WTC11 (cell line): ENCODE measurements around the gene EMP1. TPM values are rescaled to one million over a fixed set of nuclear protein-coding genes. Genes with fewer than 3 reads are reported as not detected.

ENCODE experiments used
- ATAC-seq: fragments of 200-7000 bp; cut with Tn5 transposase; 2 replicates; pipeline ENCODE4 v1.10.0; 2021; ENCODE audit warnings: mild to moderate bottlenecking, moderate library complexity
- CTCF ChIA-PET: fragments of 300-600 bp; sonication (Branson Sonifier 250); formaldehyde crosslinking; loops from one replicate; lab custom pipeline; 2021; ENCODE audit warnings: antibody characterized with exemption; lab: Charles Lee
- POLR2A ChIA-PET: fragments of 350-600 bp; sonication (Branson Sonifier 250); formaldehyde crosslinking; loops from one replicate; lab custom pipeline; 2021; ENCODE audit warnings: antibody characterized with exemption; lab: Charles Lee
- DNase-seq: peaks from one replicate; pipeline ENCODE4 v3.0.0; 2021; ENCODE audit warnings: low spot score
- H3K27ac Mint-ChIP-seq: 2 replicates; pipeline ENCODE4 v1.8.0; 2021; ENCODE audit warnings: mixed read lengths
- H3K27me3 Mint-ChIP-seq: 2 replicates; pipeline ENCODE4 v1.8.0; 2021; ENCODE audit warnings: low read depth, mild to moderate bottlenecking, moderate library complexity, mixed read lengths
- H3K36me3 Mint-ChIP-seq: 2 replicates; pipeline ENCODE4 v1.8.0; 2021; ENCODE audit warnings: mixed read lengths
- H3K4me1 Mint-ChIP-seq: 2 replicates; pipeline ENCODE4 v1.8.0; 2022; ENCODE audit warnings: mixed read lengths
- H3K4me3 Mint-ChIP-seq: 2 replicates; pipeline ENCODE4 v1.8.0; 2021; ENCODE audit warnings: mild to moderate bottlenecking, moderate library complexity, mixed read lengths
- H3K9me3 Mint-ChIP-seq: 2 replicates; pipeline ENCODE4 v1.8.0; 2021; ENCODE audit warnings: mixed read lengths
- ARID4B ChIP-seq: sonication (generic); formaldehyde crosslinking; IDR thresholded peaks from 2 replicates; pipeline ENCODE4 v1.8.0; 2023; ENCODE audit warnings: missing genetic modification reagents, mild to moderate bottlenecking, borderline replicate concordance
- CDX4 ChIP-seq: fragments of 250-450 bp; sonication (Bioruptor Pico); IDR thresholded peaks from 2 replicates; pipeline ENCODE4 v1.9.0; 2021; ENCODE audit warnings: moderate library complexity, mild to moderate bottlenecking, inconsistent platforms, borderline replicate concordance
- E2F4 ChIP-seq: sonication (generic); formaldehyde crosslinking; IDR thresholded peaks from 2 replicates; pipeline ENCODE4 v1.8.1; 2022; ENCODE audit warnings: low read depth, mild to moderate bottlenecking, moderate library complexity, missing genetic modification reagents, borderline replicate concordance
- EMX1 ChIP-seq: fragments of 250-450 bp; sonication (Bioruptor Pico); IDR thresholded peaks from 2 replicates; pipeline ENCODE4 v1.8.0; 2021; ENCODE audit warnings: mild to moderate bottlenecking
- ERG ChIP-seq: fragments of 250-450 bp; sonication (Bioruptor Pico); IDR thresholded peaks from 2 replicates; pipeline ENCODE4 v1.8.0; 2021; ENCODE audit warnings: mild to moderate bottlenecking
- GABPB1 ChIP-seq: sonication (generic); formaldehyde crosslinking; IDR thresholded peaks from 2 replicates; pipeline ENCODE4 v1.8.1; 2023; ENCODE audit warnings: mild to moderate bottlenecking, missing genetic modification reagents
- GRHL2 ChIP-seq: fragments of 250-450 bp; sonication (Bioruptor Pico); IDR thresholded peaks from 2 replicates; pipeline ENCODE4 v1.8.0; 2022; ENCODE audit warnings: mild to moderate bottlenecking, moderate library complexity; ENCODE audit not compliant: insufficient replicate concordance, severe bottlenecking
- IRF2 ChIP-seq: sonication (generic); formaldehyde crosslinking; IDR thresholded peaks from 2 replicates; pipeline ENCODE4 v1.8.0; 2022; ENCODE audit warnings: low read depth, missing genetic modification reagents, borderline replicate concordance
- KAT7 ChIP-seq: sonication (generic); formaldehyde crosslinking; IDR thresholded peaks from 2 replicates; pipeline ENCODE4 v1.8.1; 2023; ENCODE audit warnings: missing genetic modification reagents, mild to moderate bottlenecking, borderline replicate concordance
- MAX ChIP-seq: sonication (generic); formaldehyde crosslinking; IDR thresholded peaks from 2 replicates; pipeline ENCODE4 v1.8.0; 2022; ENCODE audit warnings: mild to moderate bottlenecking, missing genetic modification reagents
- MLX ChIP-seq: sonication (generic); formaldehyde crosslinking; IDR thresholded peaks from 2 replicates; pipeline ENCODE4 v1.8.1; 2023; ENCODE audit warnings: mild to moderate bottlenecking, missing genetic modification reagents, moderate library complexity
- NR1H2 ChIP-seq: sonication (generic); formaldehyde crosslinking; IDR thresholded peaks from 2 replicates; pipeline ENCODE4 v1.9.0; 2021; ENCODE audit warnings: mild to moderate bottlenecking, moderate library complexity, missing genetic modification reagents
- OVOL2 ChIP-seq: fragments of 250-450 bp; sonication (Bioruptor Pico); IDR thresholded peaks from 2 replicates; pipeline ENCODE4 v1.9.0; 2021; ENCODE audit warnings: mild to moderate bottlenecking, borderline replicate concordance
- PRDM15 ChIP-seq: sonication (generic); formaldehyde crosslinking; IDR thresholded peaks from 2 replicates; pipeline ENCODE4 v1.8.0; 2022; ENCODE audit warnings: missing genetic modification reagents
- ZNF219 ChIP-seq: sonication (generic); formaldehyde crosslinking; IDR thresholded peaks from 2 replicates; pipeline ENCODE4 v1.8.0; 2023; ENCODE audit warnings: missing genetic modification reagents, mild to moderate bottlenecking, borderline replicate concordance
- ZNF671 ChIP-seq: fragments of 250-450 bp; sonication (Bioruptor Pico); IDR thresholded peaks from 2 replicates; pipeline ENCODE4 v1.8.0; 2021; ENCODE audit warnings: mild to moderate bottlenecking
- total RNA-seq: library from RNA; stranded (reverse); gene quantifications from 3 replicates; pipeline ENCODE4 v1.2.3, GENCODE V29; 2021

EMP1 gene
- total RNA-seq, 1 experiment from 2014 or later: 1.4 TPM

GRCh38 chr12:13252024-13252423 is 55.5 kb downstream of the EMP1 start:
- CTCF ChIA-PET: no interaction called here

More at GRCh38 chr12:13252024-13252423, 55.5 kb downstream of the EMP1 start:
- POLR2A ChIA-PET: no interaction called here
- no peak overlapping the region for H3K4me3 Mint-ChIP-seq
- no peaks in the 10 kb centered on the region for H3K36me3 Mint-ChIP-seq
- ATAC-seq: no peak
- TF ChIP-seq KAT7 (no peak), GABPB1 (CRISPR knock-in tag) (no peak), MAX (CRISPR knock-in tag) (no peak), CDX4 (CRISPR knock-in tag) (no peak), PRDM15 (no peak), ZNF219 (CRISPR knock-in tag) (no peak), E2F4 (CRISPR knock-in tag) (no peak), EMX1 (no peak), MLX (CRISPR knock-in tag) (no peak), ARID4B (no peak), OVOL2 (CRISPR knock-in tag) (no peak), ERG (no peak), NR1H2 (no peak), GRHL2 (CRISPR knock-in tag) (no peak), IRF2 (no peak), ZNF671 (CRISPR knock-in tag) (no peak)
- H3K9me3 Mint-ChIP-seq: peaks cover 5% of the 10 kb centered on the region
- peaks cover 28% of the 10 kb centered on the region for H3K4me1 Mint-ChIP-seq
- H3K27ac Mint-ChIP-seq: no peak overlapping the region
- peaks cover 28% of the 10 kb centered on the region for H3K27me3 Mint-ChIP-seq
- no peak for DNase-seq
